Calu3 (cell line): ENCODE data around the gene AADACL4. TPM values are rescaled to one million over a fixed set of nuclear protein-coding genes. Genes with fewer than 3 reads are reported as not detected.
A peak's percentile ranks its signal among the peaks of the same experiment; 100 is the strongest.

Experiments
- BruUV-seq: library from RNA; stranded (reverse); fragments of 400-500 nt; replicated peaks from 2 replicates; lab custom pipeline; 2021; lab: Mats Ljungman, UMichigan
- CTCF ChIA-PET: fragments of 300-600 bp; sonication (Branson Sonifier 250); formaldehyde crosslinking; loops from one replicate; lab custom pipeline; 2022; ENCODE audit warnings: antibody characterized with exemption; lab: Charles Lee
- DNase-seq: peaks from one replicate; pipeline ENCODE4 v3.0.0; 2022
- H3K27ac Mint-ChIP-seq: one replicate; pipeline ENCODE4 v1.8.0; 2022; ENCODE audit warnings: mixed read lengths; ENCODE audit not compliant: unreplicated experiment
- H3K27me3 Mint-ChIP-seq: one replicate; pipeline ENCODE4 v1.8.0; 2022; ENCODE audit warnings: mixed read lengths; ENCODE audit not compliant: unreplicated experiment
- H3K36me3 Mint-ChIP-seq: one replicate; pipeline ENCODE4 v1.8.0; 2022; ENCODE audit warnings: mild to moderate bottlenecking, moderate library complexity, mixed read lengths; ENCODE audit not compliant: insufficient read depth, unreplicated experiment
- H3K4me1 Mint-ChIP-seq: one replicate; pipeline ENCODE4 v1.8.0; 2022; ENCODE audit warnings: mild to moderate bottlenecking, low read depth, mixed read lengths; ENCODE audit not compliant: unreplicated experiment
- H3K4me3 Mint-ChIP-seq: one replicate; pipeline ENCODE4 v1.8.0; 2022; ENCODE audit warnings: mild to moderate bottlenecking, low read depth, moderate library complexity, mixed read lengths; ENCODE audit not compliant: unreplicated experiment
- H3K9me3 Mint-ChIP-seq: one replicate; pipeline ENCODE4 v1.8.0; 2022; ENCODE audit warnings: low read depth, mixed read lengths; ENCODE audit not compliant: unreplicated experiment
- CTCF ChIP-seq: fragments of 200-600 bp; IDR thresholded peaks from one replicate; pipeline ENCODE4 v1.8.0; 2022; ENCODE audit warnings: antibody characterized with exemption; ENCODE audit not compliant: unreplicated experiment
- intact Hi-C: fragments of 100-400 bp; cut with micrococcal nuclease; formaldehyde crosslinking; loops from one replicate; pipeline ENCODE4 v1.10.0; 2022; ENCODE audit not compliant: unreplicated experiment
- total RNA-seq: library from RNA; stranded (reverse); gene quantifications from 2 replicates; pipeline ENCODE4 v1.2.3, GENCODE V29; 2022

AADACL4 gene
- total RNA-seq, 1 experiment from 2014 or later: not detected

- H3K27me3 Mint-ChIP-seq: no peaks in the 10 kb centered on the region
- no TSS peak for BruUV-seq
- H3K4me3 Mint-ChIP-seq: no peak overlapping the region
- H3K27ac Mint-ChIP-seq: peak overlapping the region; percentile 81
- CTCF ChIA-PET: no interaction called here
- DNase-seq: no peak
- intact Hi-C loops: no loop called here
- peaks cover 2% of the 10 kb centered on the region for H3K9me3 Mint-ChIP-seq
- H3K4me1 Mint-ChIP-seq: peaks cover 61% of the 10 kb centered on the region
- no peak for TF ChIP-seq CTCF
- H3K36me3 Mint-ChIP-seq: peaks cover 95% of the 10 kb centered on the region
Observed at GRCh38 chr1:12608311-12608957, 35.5 kb upstream of the AADACL4 start.

- no peak for DNase-seq
- peaks cover 51% of the 10 kb centered on the region for H3K4me1 Mint-ChIP-seq
- no TSS peak for BruUV-seq
- H3K9me3 Mint-ChIP-seq: peaks cover 2% of the 10 kb centered on the region
- peaks cover 95% of the 10 kb centered on the region for H3K36me3 Mint-ChIP-seq
- H3K27me3 Mint-ChIP-seq: no peaks in the 10 kb centered on the region
- CTCF ChIA-PET: interaction anchor here (0.7 kb wide), 1 partner anchor 9 kb away, joined by 3 read pairs; no protein-coding TSS in a partner anchor
- intact Hi-C loops: no loop called here
- no peak overlapping the region for H3K4me3 Mint-ChIP-seq
- no peak for TF ChIP-seq CTCF
- peak overlapping the region; percentile 69 for H3K27ac Mint-ChIP-seq
Observed at GRCh38 chr1:12609469-12610003, 34.3 kb upstream of the AADACL4 start.

GRCh38 chr1:12610305-12610935, 33.5 kb upstream of the AADACL4 start:
- intact Hi-C loops: no loop called here
- TF ChIP-seq CTCF: no peak
- no peak for DNase-seq
- Mint-ChIP-seq H3K27me3 (no peaks in the 10 kb centered on the region), H3K9me3 (peaks cover 2% of the 10 kb centered on the region), H3K36me3 (peaks cover 98% of the 10 kb centered on the region), H3K4me1 (peaks cover 47% of the 10 kb centered on the region), H3K4me3 (peak overlapping the region; percentile 17), H3K27ac (peak overlapping the region; percentile 69)
- BruUV-seq: no TSS peak
- CTCF ChIA-PET: no interaction called here

GRCh38 chr1:12610941-12611340, 32.9 kb upstream of the AADACL4 start:
- no TSS peak for BruUV-seq
- intact Hi-C loops: no loop called here
- H3K27ac Mint-ChIP-seq: peak overlapping the region; percentile 69
- H3K36me3 Mint-ChIP-seq: peaks cover 98% of the 10 kb centered on the region
- H3K4me1 Mint-ChIP-seq: peaks cover 47% of the 10 kb centered on the region
- H3K4me3 Mint-ChIP-seq: peak overlapping the region; percentile 17
- H3K9me3 Mint-ChIP-seq: peaks cover 2% of the 10 kb centered on the region
- CTCF ChIA-PET: interaction anchor here (0.5 kb wide), 1 partner anchor 343 kb away, joined by 3 read pairs; no protein-coding TSS in a partner anchor
- no peak for DNase-seq
- TF ChIP-seq CTCF: no peak
- H3K27me3 Mint-ChIP-seq: no peaks in the 10 kb centered on the region
